DMS79 treated with DMSO at 0.1 percent for 48 hours (cell line): ENCODE results near the gene RBM7.

ENCODE experiments used
- DNase-seq: peaks from one replicate; lab custom pipeline; 2025; lab: John Stamatoyannopoulos, UW

RBM7 gene

GRCh38 chr11:114396916-114397315 is 3.5 kb upstream of the RBM7 start:
- no peak for DNase-seq

DNA sequence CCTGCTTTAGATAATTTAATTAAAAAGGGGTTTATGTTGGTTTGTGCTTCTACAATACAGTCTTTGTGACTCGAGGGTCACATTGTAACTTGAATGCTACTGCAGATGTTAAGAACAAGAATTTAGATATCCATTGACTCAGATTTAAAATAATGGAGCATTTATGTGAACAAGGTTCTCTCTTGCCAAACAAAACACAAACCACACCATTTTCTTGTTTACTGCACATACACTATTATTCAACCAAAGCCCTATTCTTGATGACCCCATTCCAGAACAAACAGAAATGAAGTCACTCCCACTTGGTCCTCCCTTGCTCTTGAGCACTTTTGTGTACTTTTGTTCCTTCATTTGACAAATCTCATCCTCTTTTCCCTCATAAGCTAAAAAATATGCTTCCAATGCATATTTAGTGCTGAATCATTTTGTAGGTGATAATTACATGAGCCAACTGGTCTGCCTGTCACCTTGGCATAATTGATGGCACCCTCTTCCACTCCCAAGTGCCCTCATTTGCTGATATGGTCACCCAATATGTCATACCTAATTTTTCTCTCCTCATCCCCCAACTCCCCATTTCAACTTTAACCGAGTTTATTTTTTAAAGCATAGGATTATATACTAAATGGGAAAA is 3.0 kb upstream of the RBM7 start:
- DNase-seq, result no peak

DNA sequence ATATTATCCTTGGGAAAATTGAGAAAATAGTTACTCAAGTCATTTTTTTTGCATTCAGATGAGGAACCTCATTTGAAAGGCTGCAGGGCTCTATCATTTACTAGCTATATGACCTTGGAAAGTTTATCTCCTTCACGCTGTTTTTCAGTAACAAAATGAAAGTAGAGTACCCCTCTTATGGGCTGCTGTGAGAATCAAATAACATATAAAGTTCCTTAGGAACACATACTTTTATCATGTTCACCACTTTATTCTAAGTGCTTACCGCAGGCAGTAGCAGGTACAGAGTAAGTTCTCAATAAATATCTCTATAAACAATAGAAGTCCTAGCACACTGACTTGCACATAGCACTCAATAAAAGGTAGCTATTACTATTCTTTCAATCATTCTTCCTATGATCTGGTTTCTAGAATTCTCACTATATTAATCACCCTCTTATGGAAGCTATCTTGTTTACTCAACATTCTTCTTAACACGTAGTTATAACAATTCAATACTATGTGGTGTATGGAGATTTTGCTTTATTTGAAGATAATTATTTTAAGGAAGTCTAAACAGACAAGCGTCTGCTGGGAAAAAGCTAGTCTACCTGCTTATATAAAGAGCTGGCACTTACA is 2.1 kb upstream of the RBM7 start:
- DNase-seq, result no peak

DNA sequence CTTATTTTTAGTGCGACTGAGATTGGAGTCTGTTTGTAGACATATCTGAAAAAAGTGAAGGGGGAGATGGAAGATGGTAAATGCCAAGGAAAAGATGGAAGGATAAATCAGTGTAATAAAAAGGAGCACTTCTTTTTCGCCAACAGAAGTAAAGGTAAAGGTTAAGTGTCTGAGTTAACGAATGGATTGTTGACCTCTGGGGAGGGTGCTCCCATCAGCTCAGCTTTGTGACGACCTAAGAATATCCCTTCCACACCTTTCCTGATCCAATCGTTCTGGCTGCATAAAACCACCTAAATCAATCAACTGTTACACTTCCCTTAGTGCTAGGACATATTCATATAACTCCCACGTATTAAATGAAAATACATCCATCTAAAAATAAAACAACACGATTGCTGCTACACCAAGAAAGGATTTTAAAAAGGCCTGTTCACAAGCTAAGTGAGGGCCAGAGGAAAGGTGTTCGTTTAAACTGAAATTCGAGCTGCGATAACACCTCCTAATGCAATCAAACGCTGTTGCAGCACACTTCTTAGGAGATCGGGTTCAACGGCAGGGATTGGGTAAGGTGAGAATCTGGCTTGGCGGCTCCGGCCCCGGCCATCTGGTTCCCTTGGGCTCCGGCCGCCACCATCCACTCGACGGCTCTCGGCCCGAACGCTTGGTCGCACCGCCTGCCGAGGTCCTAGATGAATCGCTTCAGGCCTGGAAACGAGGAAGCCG is 813 bp upstream of the RBM7 start:
- peak; percentile 78 for DNase-seq

DNA sequence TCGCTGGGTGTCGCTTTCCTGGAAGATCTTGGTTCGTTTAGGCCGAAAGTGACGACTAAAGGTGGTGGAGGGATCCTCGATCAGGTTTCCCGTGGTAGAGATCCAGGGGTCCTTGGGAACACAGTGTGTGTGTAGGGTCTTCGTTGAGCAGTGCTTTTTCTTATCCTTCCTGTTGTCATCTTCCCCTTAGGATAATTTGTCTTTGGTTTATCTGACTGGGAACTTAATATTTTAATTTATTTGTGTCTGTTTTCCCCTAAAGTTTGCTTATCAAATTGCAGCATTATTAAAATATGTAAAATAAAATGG is 403 bp downstream of the RBM7 start:
- DNase-seq, result no peak

DNA sequence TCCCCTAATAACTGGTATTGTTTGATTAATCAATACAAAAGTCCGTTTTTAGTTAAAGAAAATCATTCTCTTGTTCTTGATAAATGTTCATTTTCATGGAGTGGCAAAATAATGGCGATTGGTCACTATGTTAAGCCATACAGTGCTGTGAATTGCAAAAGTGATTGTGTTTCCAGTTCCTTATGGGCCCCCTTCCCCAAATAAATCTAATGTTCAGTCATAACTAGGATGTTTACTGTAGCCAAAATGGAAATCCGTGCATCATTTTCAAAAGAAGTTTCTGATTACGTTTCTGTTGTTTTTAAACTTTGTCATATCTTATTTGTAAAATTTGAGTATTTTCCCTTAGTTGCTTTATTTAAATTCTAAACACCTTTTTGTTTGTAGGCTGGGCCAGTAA is 845 bp downstream of the RBM7 start:
- no peak for DNase-seq

- no peak for DNase-seq
Observed at GRCh38 chr11:114412946-114413345, 12.5 kb downstream of the RBM7 start.

DNA sequence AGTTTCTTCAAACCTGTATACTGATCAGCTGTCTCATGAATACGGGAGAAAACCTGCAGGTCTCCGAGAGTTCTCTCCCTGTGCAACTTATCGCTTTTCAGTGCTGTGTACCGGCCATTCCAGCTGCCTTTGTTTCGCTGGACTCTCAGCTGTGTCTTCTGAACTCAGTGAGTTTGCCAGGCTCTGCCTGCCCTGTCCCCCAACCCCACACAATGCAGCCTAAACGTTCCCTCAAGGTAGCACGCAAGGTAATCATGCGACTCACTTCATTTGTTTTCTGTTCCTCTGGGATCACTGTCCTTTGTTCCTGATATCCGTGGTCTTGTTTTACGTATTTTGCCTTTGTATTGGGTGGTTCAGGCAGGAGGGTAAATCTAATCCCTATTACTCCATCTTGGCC is 13.5 kb downstream of the RBM7 start:
- no peak for DNase-seq

GRCh38 chr11:114416441-114416961 is 16.0 kb downstream of the RBM7 start:
- no peak for DNase-seq

DNA sequence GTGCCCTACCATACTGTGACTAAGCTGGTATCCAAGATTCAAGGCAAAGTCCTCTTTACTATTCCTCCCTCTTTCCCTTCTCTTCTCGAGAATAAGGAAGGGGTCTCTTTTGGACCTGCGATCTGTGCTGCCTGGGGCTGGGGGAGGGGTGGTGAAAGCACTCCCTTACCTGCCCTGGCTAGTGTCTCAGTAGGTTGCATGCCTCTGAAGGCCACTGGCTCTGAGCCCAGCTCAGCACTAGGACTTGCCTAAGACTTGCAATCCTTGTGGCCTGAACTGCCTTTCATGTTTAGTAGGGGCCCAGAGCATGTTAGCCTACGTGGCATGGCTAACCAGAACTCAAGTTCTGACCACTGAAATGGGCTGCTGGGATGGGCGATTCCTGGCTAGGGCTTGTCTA is 25.8 kb downstream of the RBM7 start:
- DNase-seq, result no peak

- DNase-seq, result no peak
Observed at GRCh38 chr11:114430290-114430689, 29.8 kb downstream of the RBM7 start.

GRCh38 chr11:114432893-114433292 is 32.4 kb downstream of the RBM7 start:
- no peak for DNase-seq

DNA sequence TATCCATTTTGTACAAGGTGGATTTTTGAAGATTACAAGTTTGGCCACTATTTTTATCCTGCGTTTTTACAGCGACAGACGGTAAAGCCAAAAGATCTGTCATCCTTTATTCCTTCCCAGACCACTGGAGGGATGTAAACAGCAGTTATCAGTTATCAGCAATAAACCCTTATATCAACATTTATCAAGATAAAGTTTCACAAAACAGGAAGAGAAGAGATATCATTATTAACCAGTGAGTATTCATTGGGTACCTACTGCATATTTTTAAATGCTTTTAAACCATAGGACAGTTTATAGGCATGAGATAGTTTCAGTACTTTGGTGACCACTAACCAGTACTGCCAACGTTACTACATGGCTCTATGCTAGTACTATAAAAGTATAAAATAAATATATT is 32.9 kb downstream of the RBM7 start:
- DNase-seq, result no peak

GRCh38 chr11:114438303-114438702 is 37.8 kb downstream of the RBM7 start:
- no peak for DNase-seq

DNA sequence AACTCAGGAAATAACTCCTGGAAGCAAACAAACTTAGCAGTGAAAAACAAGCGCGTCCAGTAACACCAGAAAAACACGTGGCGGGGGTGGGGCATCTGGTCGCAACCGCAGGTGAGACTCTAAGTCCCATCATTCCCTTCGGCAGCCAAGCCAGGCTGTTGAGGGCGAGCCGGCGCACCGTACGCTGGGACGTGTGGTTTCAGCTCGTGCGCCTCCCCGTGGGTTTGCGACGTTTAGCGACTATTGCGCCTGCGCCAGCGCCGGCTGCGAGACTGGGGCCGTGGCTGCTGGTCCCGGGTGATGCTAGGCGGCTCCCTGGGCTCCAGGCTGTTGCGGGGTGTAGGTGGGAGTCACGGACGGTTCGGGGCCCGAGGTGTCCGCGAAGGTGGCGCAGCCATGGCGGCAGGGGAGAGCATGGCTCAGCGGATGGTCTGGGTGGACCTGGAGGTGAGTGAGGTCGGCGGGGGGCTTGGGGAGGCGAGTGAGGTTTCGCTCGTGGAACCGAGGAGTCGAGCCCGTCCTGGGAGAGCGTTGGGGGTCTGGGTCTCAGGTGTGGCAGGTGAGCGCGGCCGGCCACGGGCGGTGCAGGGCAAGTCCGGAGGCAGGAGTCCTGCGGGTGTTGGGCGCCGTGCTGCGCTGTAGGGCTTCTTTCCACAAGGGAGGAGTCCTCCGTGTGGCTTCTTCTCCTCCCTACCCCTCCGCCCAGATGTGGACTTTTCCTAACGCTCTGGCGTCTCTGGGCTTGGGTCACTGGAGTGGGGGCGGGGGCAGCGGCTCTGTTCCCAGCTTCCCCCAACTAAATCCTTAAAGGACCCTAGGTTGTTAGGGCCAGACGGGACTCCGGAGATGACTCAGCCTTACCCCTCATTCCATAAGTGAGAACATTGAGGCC is 39.0 kb downstream of the RBM7 start, which contains the start of gene REXO2:
Gene REXO2 (plus strand): TSS at position 239 of the 892 bp plus-strand sequence. CDS start 62 bp downstream, at position 301.
- peak; percentile 92 for DNase-seq

GRCh38 chr11:114440121-114440860 is 39.8 kb downstream of the RBM7 start:
- DNase-seq, result no peak

GRCh38 chr11:114440971-114441763 is 40.7 kb downstream of the RBM7 start:
- DNase-seq, result no peak

DNA sequence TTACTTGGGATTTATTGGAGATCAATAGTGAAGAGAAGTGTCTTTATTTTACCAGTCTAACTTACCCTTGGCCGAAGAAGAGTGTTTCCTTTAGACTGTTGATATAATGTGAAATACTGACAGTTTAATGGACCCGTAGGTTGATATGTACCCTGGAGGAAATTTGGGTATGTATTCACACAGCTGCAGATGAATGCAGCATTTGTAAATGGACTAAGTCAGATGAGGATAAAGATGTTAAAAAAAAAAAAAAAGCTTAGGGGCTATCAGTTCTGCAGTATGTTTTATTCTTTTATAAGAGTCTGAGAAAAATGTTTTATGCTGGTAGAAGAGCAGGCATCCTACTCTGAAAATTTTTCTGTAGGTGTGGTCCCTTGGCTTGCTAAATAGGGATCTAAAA is 41.5 kb downstream of the RBM7 start:
- DNase-seq, result no peak

- no peak for DNase-seq
Observed at GRCh38 chr11:114442536-114442935, 42.1 kb downstream of the RBM7 start.

DNA sequence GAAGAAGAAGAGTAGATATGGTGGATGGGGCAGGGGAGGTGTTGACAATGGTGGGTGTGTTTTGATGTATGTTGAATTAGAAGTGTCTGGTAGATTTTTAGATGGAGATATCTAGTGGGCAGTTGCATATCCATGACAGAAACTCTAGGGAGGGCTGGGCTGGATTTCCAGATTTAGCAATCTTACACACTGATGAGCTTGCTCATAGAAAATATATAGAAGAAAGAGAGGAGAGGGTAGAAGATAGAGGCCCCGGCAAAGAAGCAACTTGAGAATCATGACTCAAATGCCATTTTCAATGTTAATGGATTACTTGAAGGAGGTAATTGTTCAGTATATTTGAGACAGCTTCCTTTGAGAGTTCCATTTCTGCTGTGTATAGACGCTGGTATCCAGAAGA is 47.0 kb downstream of the RBM7 start:
- DNase-seq, result no peak

GRCh38 chr11:114447892-114448291 is 47.4 kb downstream of the RBM7 start:
- DNase-seq, result no peak
